HG02840 (cell line): ENCODE measurements around the gene SBF2.
"Not testable (repeated sequence)": the region's sequence is repeated elsewhere in the genome, so short reads cannot be mapped to it uniquely, and the experiment has no call there.

Experiments used
- ATAC-seq: cut with Tn5 transposase; IDR thresholded peaks from one replicate; pipeline ENCODE4 v1.9.1; 2021; ENCODE audit warnings: mild to moderate bottlenecking, moderate library complexity, moderate number of reproducible peaks; ENCODE audit not compliant: unreplicated experiment, low FRiP score

SBF2 gene

GRCh38 chr11:10272132-10272531 is 21.9 kb downstream of the SBF2 start:
- ATAC-seq = no peak

DNA sequence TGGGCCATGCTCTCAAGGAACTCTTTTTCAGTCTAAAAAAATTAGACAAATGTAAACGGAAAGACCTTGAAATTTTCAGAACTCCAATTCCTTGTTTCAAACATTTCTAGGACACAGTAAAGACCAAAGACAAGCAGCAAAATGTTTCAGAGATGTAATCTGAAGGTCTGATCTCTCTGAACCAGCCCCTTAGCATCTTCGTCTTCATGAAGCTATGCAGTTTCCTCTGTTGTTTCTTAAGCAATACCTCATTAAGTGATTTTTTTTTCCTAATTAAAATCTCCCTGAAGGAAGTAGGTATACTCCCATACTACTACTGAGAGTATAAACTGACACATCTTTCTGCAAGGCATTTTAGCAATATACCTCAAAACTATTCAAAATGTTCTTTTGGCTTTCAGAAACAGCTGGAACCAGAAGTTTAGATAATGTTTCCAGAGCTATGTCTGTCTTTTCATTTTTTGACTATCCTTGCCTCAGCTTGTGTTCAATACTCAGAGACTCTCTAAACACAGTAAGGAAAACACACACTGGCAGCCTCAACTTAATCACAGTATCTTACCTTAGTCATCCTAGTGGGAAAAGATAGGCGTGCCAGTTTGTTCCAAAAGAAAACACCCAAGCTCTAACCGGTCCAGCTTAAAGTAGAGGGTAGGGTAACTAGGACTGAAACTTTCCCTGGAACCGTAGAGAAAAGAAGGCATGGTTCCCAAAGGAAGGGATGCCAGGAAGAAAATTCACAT is 25.1 kb downstream of the SBF2 start:
- ATAC-seq = no peak

DNA sequence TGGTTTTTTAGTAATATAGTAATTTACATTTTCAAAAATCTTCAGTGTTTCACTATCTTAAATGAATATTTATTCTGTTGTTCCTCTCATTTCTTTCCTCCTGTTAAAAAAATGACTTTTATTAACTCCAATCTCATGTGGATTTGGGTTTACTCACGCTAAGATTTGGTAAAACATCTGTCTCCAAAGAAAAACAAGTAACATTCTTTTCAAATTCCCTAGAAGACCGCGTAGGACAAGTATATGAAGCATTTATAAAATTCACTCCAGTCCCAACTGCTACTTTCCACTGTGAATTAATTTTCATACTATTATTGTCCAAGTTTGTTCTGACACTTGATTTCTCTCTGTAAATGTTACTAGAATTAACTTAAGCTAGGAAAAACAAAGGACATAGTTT is 26.2 kb downstream of the SBF2 start:
- ATAC-seq = no peak

DNA sequence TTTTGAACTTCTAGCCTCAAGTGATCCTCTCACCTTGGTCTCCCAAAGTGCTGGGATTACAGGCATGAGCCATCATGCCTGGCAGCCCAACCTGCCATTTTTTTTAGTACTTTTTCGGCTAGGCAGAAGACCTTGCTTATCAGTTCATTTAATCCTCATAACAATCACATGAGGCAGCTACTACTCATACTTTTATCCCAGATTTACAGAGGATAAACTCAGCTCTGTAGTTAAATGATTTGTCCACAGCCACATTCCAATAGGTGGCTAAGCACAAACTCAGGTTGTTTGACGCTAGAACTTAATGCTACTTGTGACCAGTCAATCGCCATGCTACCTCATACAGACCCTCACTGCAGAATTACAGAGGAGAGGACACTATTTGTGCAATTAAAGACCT is 28.1 kb downstream of the SBF2 start:
- no peak for ATAC-seq

- ATAC-seq = not testable (repeated sequence)
Observed at GRCh38 chr11:10264716-10265115, 29.3 kb downstream of the SBF2 start.

- no peak for ATAC-seq
Observed at GRCh38 chr11:10263929-10264328, 30.1 kb downstream of the SBF2 start.

- ATAC-seq = no peak
Observed at GRCh38 chr11:10261821-10262220, 32.2 kb downstream of the SBF2 start.

- no peak for ATAC-seq
Observed at GRCh38 chr11:10257478-10257877, 36.5 kb downstream of the SBF2 start.

- ATAC-seq = no peak
Observed at GRCh38 chr11:10255388-10256125, 38.5 kb downstream of the SBF2 start.

DNA sequence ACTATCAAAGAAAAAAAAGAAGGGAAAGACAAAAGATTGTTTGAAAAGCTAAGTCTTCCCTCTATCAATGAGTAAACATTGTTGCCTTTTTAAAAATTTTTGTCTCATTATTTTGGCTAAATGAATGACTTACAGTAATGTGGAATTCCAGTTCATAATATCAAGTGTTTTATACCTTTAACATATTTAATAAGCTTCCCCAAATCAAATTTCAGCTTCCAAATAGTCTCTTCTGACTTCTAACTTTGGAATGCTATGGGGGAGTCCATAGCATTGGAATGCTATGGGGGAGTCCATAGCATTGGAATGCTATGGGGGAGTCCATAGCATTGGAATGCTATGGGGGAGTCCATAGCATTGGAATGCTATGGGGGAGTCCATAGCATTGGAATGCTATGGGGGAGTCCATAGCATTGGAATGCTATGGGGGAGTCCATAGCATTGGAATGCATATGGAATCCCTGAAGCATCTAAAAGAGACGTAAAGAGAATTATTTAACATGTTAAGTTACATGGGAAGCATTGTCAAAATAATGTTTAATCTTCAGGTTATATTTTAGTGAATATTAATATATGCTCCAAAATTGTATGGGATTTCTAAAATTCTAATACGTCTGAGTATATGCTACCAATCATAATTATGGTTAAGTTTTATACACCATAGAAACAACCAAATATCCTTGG is 44.4 kb downstream of the SBF2 start:
- ATAC-seq = not testable (repeated sequence)

- no peak for ATAC-seq
Observed at GRCh38 chr11:10247011-10247410, 47.0 kb downstream of the SBF2 start.

DNA sequence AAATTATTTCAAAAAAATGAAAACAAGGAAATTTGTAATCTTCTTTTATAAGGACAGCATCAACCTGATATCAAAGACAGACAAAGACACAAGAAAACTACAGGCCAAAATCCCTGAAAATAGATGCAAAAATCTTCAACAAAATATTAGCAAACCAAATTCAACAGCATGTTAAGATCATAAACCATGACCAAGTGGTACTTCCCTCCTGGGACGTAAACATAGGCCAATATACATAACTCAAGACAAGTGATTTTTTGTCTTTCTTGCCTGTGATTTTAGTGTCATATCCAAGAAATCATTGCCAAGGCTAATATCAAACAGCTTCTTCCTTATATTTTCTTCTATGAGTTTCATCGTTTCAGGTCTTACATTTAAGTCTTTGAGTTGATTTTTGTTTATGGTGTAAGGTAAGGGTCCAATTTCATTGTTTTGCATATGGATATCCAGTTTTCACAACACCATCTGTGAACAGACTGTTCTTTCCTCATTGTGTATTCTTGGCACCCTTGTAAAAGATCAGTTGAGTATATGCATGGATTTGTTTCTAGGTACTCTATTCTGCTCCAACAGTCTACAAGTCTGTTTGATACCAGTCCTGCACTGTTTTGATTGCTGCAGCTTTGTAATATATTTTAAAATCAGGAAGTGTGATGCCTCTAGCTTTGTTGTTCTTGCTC is 50.0 kb downstream of the SBF2 start:
- ATAC-seq = no peak

GRCh38 chr11:10236840-10237239 is 57.2 kb downstream of the SBF2 start:
- no peak for ATAC-seq

DNA sequence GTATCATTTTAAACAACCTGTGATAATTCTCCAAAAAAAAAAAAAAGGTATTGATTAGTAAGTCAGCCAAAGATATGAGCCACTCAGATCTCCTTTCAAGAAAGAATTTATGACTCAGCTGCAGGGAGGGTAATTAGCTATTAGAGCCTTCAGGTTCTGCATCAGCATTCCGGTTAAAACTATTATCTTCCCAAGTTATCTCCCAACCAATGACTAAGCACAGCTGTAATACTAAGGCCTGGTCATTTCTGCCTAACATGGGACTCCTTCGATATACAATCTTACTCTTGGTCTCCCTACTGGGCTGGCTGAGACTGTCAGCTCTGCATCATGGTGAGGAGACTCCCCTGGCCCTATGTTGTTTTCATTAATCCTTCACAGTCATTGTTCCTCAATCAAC is 60.4 kb downstream of the SBF2 start:
- ATAC-seq = no peak

DNA sequence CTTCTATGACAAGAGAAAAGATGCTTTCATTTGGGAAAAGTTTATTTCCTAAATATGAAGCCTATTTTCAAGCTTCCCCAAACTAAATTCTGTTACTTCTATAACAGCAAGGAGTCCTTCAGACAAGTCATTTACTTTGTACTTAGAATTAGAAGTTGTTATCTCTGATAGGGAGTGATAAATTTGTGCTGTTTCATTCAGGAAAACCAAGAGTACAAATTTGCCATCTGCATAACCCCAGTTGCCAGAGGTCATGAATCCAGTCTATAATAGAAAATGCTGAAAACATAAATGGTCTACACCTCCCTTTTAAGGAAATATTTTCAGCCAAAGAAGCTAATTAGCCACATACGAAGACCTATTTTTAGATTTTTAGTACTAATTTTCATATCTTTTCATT is 61.3 kb downstream of the SBF2 start:
- no peak for ATAC-seq

- not testable (repeated sequence) for ATAC-seq
Observed at GRCh38 chr11:10231803-10232202, 62.2 kb downstream of the SBF2 start.

DNA sequence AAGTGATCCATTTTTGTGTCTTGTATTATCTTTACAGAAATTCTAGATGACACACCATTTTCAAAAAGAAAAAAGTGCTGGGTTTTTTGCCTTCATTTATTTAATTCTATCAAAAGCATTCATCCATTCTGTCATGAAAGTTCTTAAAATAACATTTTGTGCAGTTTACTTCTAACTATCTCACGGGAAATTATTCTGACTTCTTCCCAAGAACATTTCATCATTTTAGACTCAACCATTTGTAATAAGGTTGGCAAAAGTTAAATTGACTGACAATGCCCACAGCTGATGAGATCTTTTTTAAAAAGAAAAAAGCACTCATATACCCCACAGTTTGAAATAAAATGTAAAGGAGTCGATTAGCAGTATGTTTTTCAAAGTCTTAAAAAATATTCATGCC is 68.5 kb downstream of the SBF2 start:
- no peak for ATAC-seq

DNA sequence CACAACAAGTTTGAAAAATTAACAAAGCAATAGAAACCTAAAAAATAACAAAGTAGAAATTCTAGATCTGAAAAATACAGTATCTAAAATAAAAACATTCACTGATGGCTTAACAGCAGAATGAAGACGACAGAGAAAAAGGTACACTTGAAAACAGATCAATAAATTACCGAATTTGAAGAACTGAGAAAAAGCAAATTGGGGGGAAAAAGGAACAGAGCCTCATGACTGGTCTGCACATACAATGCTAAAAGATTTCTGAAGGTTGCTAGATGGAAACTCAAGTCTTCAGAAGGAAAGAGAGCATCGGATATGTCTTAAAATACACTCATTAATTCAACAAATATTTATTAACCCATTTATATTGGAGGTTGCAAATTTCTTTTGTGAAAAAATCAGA is 71.6 kb downstream of the SBF2 start:
- no peak for ATAC-seq

GRCh38 chr11:10221342-10221741 is 72.7 kb downstream of the SBF2 start:
- ATAC-seq = no peak

GRCh38 chr11:10211470-10211869 is 82.5 kb downstream of the SBF2 start:
- ATAC-seq = no peak

DNA sequence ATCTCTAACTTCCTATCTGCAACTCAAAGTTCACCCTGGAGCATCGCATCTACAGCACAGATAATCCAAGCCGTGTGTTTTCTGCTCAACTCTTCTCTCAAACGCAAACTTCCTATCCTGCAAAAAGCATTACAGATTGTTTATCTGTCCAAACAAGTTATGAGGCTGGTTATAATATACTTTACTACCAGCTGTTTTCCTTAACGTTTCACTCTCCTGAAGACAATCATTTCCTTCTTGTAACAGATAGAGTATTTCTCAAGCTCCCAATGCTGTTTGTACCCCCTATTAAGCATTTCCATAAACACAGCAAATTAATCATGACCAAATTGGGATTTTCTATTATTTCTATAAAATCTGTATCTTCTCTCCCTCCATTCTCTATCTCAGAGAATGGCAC is 84.7 kb downstream of the SBF2 start:
- no peak for ATAC-seq
